DND-41 (cell line): ENCODE results near the gene LAMC3.

Source experiments
- CTCF ChIP-seq: IDR thresholded peaks from 2 replicates; pipeline ENCODE4 v1.5.1; 2012; ENCODE audit warnings: borderline replicate concordance, low read length, moderate library complexity, mild to moderate bottlenecking; ENCODE audit not compliant: poor library complexity, severe bottlenecking; ENCODE audit errors: extremely low read depth
- EZH2 ChIP-seq: IDR thresholded peaks from 3 replicates; pipeline ENCODE4 v1.6.1; 2012; ENCODE audit warnings: borderline replicate concordance, low read depth, mild to moderate bottlenecking, moderate library complexity, low read length, inconsistent platforms; ENCODE audit not compliant: severe bottlenecking

GRCh38 chr9:131097126-131097947 is 88.4 kb downstream of the LAMC3 start:
- TF ChIP-seq CTCF (no peak), EZH2 (no peak)
